ENCODE results near the gene CRLF1.

DNA sequence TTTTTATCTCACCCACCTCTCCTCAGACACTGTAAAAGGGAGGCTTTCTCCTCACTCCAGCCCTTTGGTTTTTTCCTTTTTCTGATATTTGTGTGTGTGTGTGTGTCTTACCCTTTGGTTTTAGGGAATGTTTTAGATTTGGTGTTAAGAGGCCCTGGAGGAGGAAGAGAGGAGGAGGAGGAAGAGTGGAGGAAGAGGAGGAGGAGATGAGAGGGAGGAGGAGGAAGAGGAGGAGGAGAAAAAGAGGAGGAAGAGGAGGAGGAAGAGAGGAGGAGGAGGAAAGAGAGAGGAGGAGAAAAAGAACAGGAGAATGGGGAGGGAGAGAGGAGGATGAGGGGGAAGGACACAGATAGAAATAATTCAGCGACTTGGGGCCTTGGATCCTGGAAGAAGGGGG is 40.8 kb upstream of the CRLF1 start:
- TF ChIP-seq, protein P1, sequence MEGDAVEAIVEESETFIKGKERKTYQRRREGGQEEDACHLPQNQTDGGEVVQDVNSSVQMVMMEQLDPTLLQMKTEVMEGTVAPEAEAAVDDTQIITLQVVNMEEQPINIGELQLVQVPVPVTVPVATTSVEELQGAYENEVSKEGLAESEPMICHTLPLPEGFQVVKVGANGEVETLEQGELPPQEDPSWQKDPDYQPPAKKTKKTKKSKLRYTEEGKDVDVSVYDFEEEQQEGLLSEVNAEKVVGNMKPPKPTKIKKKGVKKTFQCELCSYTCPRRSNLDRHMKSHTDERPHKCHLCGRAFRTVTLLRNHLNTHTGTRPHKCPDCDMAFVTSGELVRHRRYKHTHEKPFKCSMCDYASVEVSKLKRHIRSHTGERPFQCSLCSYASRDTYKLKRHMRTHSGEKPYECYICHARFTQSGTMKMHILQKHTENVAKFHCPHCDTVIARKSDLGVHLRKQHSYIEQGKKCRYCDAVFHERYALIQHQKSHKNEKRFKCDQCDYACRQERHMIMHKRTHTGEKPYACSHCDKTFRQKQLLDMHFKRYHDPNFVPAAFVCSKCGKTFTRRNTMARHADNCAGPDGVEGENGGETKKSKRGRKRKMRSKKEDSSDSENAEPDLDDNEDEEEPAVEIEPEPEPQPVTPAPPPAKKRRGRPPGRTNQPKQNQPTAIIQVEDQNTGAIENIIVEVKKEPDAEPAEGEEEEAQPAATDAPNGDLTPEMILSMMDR (IDR thresholded peaks at IDR 0.05; ENCODE audit: borderline replicate concordance, extremely low read depth, low read length, poor library complexity, severe bottlenecking), result no peak
- no peak for TF ChIP-seq EZH2 (IDR thresholded peaks at IDR 0.05; ENCODE audit: borderline replicate concordance, low read depth, low read length, severe bottlenecking)
